Astrocyte of the cerebellum (primary cell): ENCODE measurements around the gene CPA4.

ENCODE experiments used
- DNase-seq: peaks from one replicate; pipeline ENCODE4 v3.0.0-alpha.2; 2011; ENCODE audit warnings: low read depth
- H3K4me3 ChIP-seq: 2 replicates; pipeline ENCODE4 v1.5.1; 2011; ENCODE audit warnings: mild to moderate bottlenecking, low read depth, low read length, moderate library complexity
- in situ Hi-C: cut with HindIII; loops from 2 replicates; pipeline ENCODE4 v1.10.0; 2017; ENCODE audit warnings: low sequenced_read_pairs
- TF ChIP-seq, protein P1 (sequence below): IDR thresholded peaks from 2 replicates; pipeline ENCODE4 v1.5.1; 2012; ENCODE audit warnings: low read length, low read depth, moderate library complexity, mild to moderate bottlenecking; ENCODE audit errors: missing control alignments

CPA4 gene

DNA sequence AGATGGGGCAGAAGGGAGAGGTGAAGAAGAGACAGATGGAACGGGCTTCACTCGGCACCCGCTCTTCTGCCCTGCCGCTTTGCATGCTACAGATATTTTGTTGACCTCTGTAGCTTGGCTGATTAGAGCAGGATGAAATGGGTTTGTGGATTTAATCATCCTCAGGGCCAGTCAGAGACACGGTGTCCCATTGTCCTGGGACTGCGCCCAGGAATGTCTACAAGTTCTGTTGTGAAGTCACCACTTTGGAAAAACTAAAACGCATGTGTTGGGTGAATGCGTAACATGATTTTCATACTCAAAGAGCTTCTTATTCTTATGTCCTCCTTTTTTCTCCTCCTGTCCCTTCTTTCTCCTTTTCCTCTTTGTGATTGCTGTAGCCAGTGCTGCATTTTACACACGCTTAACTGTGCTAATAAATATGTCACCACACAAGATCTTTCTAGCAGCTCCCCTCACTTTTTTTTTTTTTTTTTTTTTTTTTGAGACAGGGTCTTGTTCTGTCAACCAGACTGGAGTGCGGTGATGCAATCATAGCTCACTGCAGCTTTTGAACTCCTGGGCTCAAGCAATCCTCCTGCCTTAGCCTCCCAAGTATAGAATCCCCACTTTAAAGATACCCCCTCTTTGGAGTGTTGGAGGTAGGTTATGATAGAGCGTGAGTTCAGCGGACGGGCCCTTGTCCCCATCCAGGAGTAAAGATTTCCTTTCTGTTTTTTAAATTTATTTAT lies 3.4 kb downstream of the CPA4 start:
- H3K4me3 ChIP-seq, result no peak overlapping the region
- TF ChIP-seq, protein P1, sequence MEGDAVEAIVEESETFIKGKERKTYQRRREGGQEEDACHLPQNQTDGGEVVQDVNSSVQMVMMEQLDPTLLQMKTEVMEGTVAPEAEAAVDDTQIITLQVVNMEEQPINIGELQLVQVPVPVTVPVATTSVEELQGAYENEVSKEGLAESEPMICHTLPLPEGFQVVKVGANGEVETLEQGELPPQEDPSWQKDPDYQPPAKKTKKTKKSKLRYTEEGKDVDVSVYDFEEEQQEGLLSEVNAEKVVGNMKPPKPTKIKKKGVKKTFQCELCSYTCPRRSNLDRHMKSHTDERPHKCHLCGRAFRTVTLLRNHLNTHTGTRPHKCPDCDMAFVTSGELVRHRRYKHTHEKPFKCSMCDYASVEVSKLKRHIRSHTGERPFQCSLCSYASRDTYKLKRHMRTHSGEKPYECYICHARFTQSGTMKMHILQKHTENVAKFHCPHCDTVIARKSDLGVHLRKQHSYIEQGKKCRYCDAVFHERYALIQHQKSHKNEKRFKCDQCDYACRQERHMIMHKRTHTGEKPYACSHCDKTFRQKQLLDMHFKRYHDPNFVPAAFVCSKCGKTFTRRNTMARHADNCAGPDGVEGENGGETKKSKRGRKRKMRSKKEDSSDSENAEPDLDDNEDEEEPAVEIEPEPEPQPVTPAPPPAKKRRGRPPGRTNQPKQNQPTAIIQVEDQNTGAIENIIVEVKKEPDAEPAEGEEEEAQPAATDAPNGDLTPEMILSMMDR, result no peak
- in situ Hi-C loops, result no loop called here
- no peak for DNase-seq

DNA sequence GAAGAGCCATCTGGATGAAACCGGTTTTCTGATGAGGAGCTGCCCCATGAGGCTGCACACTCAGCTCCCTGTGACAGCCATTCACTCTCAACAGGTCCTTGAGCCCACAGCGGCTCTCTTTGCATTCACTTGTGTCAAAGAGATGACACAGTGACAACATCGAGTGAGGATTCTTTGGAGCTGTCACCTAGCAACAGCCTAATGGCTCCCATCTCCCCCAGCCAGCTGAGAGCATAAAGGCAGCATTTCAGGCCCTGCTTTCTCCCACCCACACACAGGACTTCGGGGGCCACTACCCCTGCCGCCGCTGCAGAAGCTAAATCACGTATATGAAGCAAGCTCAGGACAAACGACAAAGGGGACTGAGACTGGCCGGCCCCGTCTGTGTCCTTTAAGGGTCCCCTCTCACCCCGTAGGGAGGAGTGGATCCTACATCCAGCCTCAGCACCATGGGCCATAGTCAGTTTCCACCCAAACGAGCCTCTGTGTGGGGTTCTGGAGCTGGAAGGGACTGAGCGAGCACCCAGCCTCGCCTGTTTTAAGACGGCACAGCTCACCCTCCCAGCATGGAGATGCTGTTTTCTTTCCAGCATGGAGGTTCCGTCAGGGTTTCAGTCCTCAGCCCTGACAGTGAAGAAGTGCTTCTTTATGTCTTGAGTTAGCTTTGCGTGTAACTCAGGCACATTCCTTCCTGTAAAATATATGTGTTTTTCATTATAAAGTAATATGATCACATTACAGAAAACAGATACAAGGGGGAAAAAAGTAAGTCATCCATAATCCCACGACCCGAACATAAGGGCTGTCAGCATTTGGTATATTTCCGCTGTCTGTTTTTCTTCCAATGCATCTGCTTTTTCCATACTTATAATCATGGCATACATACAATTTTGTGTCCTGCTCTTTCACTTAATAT lies 4.9 kb downstream of the CPA4 start:
- no peak for DNase-seq
- no peak overlapping the region for H3K4me3 ChIP-seq
- in situ Hi-C loops, result no loop called here
- TF ChIP-seq, protein P1, result no peak

DNA sequence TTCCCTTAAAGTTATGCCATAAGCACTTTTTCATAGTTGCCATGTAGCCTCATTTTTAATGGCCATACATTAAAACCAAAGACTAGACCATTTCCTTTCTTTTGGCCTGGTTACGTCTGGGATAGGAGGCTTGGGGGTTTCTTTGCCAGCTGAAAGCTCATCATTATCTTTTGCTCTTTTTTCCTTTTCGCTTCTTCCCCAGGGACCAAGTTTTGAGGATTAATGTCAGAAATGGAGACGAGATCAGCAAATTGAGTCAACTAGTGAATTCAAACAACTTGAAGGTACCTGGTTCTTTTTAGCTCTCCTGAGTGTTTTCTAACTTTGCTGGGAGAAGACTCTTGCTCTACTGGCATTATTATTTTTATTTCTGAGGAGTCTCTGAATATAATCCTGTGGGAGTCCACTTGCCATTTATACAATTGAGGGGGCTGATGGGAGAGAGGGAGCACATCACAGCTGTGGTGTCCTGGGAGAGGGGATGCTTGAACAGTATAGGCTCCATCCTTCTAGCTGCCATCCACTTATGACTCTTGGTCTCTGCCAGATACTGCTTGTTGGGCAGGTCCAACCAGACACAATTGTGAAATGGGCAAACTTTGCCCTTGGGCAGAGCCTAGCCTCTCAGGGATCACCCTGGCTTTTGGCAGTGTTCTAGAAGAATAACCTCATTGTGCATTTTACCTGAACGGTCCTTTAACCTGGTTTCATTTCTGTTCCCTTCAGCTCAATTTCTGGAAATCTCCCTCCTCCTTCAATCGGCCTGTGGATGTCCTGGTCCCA lies 5.8 kb downstream of the CPA4 start:
- no peak for DNase-seq
- TF ChIP-seq, protein P1, result no peak
- H3K4me3 ChIP-seq, result no peak overlapping the region
- in situ Hi-C loops, result no loop called here

DNA sequence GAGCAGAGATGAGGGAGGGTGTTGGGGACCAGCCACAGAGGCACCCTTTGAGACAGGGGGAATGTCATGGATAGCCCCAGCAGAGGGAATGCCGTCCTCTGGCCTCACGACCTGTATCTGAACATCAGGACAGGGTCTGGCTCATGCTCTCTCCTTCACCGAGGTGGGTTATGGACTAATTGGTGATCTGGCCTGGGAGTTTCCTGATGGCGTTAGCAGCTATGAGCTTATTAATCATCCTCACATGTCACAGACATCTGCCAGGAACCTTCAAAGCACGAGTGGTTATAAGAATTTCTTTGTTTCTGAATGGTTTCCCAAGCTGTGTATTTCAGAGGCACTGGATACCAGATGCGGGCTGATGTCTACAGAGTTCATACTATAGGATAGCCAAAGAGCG lies 6.9 kb downstream of the CPA4 start:
- TF ChIP-seq, protein P1, result no peak
- in situ Hi-C loops, result no loop called here
- no peak for DNase-seq
- no peak overlapping the region for H3K4me3 ChIP-seq

DNA sequence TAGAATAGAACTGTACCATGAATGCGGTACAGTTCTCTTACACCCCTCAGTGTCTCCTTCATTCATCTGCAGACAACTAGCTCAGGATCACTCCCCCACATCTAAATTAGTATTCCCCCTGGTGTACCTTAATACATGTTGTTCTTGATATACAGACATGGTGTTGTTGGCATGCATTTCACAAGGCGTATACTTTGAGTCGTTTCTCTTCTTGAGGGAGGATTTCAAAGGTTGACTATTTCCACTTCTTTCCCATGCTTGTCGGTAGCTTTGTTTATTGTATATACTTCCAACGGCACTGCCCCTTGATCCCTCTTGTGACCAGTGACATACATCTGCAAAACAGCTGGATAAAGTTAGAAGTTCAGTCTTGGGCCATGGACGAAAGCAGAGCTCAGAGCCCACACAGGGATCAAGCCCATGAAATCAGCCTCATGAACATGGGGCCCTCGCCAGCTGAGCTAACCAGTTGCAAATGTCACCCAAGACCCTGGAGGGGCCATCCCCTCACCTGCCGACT lies 8.6 kb downstream of the CPA4 start:
- no peak for DNase-seq
- H3K4me3 ChIP-seq, result no peak overlapping the region
- in situ Hi-C loops, result no loop called here
- TF ChIP-seq, protein P1, result no peak

DNA sequence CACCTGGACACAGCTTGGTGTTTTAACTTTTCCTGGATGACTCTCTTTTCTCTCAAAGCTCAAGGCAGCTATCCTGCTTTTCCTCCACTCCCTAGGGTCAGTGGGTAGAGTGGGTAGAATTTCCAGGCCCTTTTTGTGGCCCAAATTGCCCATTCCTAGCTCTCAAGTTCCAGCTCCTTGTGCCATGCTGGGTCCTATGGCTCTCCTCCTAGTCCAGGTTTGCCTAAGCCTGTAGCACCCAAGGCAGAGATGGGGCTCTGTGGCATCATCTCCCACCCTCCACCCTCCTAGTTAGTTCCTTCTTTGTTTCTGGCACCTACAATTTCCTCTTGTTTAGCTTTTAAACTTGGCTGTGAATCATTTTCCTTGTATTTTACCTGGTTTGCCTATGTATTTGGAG lies 9.7 kb downstream of the CPA4 start:
- in situ Hi-C loops, result no loop called here
- H3K4me3 ChIP-seq, result no peak overlapping the region
- TF ChIP-seq, protein P1, result no peak
- no peak for DNase-seq
